IPS-20b (cell line): Measurements from ENCODE around the gene ZBTB4.
A peak's percentile ranks its signal among the peaks of the same experiment; 100 is the strongest.

Source experiments
- H3K27ac ChIP-seq: one replicate; pipeline ENCODE4 v1.5.1; 2013; ENCODE audit warnings: low read length
- H3K27me3 ChIP-seq: 2 replicates; pipeline ENCODE4 v1.6.1; 2013; ENCODE audit warnings: mild to moderate bottlenecking, low read length, inconsistent platforms; ENCODE audit not compliant: insufficient read depth
- H3K36me3 ChIP-seq: 2 replicates; pipeline ENCODE4 v1.6.1; 2013; ENCODE audit warnings: low read depth, mild to moderate bottlenecking, inconsistent platforms, low read length, moderate library complexity; ENCODE audit not compliant: insufficient read depth
- H3K4me1 ChIP-seq: 2 replicates; pipeline ENCODE4 v1.6.1; 2013; ENCODE audit warnings: mild to moderate bottlenecking, control low read depth, inconsistent platforms, low read length, moderate library complexity; ENCODE audit not compliant: insufficient read depth
- H3K4me3 ChIP-seq: 2 replicates; pipeline ENCODE4 v1.5.1; 2013; ENCODE audit warnings: mild to moderate bottlenecking, low read length, inconsistent platforms
- H3K9ac ChIP-seq: 2 replicates; pipeline ENCODE4 v1.6.1; 2013; ENCODE audit warnings: low read depth, mild to moderate bottlenecking, inconsistent platforms, low read length, moderate library complexity
- H3K9me3 ChIP-seq: 2 replicates; pipeline ENCODE4 v1.6.1; 2013; ENCODE audit warnings: mild to moderate bottlenecking, low read depth, low read length, inconsistent platforms; ENCODE audit not compliant: insufficient read depth

Gene ZBTB4

DNA sequence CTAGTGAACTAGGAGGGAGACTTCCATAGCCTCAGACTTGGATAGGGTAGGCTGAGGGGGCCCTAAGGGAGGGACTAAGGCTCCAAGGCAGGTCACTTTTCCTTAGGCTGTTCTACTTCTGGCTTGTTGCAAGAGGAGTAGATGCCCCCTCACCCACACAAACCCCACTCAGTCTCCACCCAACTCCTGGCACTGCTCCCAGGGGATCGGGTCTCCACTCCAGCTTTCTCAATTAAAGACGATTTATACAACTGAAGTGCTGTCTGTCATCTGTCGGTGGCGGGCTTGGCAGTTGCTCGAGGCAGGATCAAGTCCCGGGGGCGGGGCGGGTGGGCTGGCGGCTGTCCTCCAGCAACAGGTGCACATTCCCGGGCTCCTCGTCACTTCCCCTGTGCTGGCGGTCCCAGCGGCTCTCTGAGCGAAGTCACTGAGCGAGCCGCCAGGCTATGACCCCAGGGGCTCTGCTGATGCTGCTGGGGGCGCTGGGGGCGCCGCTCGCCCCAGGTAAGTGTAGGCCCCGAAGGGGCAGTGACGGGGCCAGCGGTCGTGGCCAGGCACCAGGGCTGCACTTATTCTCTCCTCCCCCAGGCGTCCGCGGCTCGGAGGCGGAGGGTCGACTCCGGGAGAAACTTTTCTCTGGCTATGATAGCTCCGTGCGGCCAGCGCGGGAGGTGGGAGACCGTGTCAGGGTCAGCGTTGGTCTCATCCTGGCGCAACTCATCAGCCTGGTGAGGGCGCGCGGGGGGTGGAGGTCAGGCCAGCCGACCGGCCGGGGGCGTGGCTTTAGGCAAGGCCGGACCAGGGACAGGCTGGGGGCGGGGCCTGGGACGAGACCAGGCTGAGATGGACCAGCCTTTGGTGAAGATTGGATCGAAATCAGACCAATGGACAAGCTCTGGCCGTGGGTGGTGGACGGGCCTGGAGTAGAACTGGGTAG is 34.5 kb downstream of the ZBTB4 start, which contains the start of gene CHRNB1:
Gene CHRNB1 (plus strand): TSS at position 380 of the 937 bp plus-strand sequence. CDS start 67 bp downstream, at position 447.
- Histone ChIP-seq H3K9ac (peak within 1 kb of the TSS; percentile 60; the same call in 1 of the 2 replicates), H3K4me1 (peaks cover 20% of the 10 kb centered on the region; the same call in 1 of the 2 replicates), H3K4me3 (peak within 1 kb of the TSS; percentile 65), H3K27me3 (peaks cover 45% of the 10 kb centered on the region), H3K9me3 (no peaks in the 10 kb centered on the region), H3K27ac (no peak within 1 kb of the TSS), H3K36me3 (no peaks in the 10 kb centered on the region)

DNA sequence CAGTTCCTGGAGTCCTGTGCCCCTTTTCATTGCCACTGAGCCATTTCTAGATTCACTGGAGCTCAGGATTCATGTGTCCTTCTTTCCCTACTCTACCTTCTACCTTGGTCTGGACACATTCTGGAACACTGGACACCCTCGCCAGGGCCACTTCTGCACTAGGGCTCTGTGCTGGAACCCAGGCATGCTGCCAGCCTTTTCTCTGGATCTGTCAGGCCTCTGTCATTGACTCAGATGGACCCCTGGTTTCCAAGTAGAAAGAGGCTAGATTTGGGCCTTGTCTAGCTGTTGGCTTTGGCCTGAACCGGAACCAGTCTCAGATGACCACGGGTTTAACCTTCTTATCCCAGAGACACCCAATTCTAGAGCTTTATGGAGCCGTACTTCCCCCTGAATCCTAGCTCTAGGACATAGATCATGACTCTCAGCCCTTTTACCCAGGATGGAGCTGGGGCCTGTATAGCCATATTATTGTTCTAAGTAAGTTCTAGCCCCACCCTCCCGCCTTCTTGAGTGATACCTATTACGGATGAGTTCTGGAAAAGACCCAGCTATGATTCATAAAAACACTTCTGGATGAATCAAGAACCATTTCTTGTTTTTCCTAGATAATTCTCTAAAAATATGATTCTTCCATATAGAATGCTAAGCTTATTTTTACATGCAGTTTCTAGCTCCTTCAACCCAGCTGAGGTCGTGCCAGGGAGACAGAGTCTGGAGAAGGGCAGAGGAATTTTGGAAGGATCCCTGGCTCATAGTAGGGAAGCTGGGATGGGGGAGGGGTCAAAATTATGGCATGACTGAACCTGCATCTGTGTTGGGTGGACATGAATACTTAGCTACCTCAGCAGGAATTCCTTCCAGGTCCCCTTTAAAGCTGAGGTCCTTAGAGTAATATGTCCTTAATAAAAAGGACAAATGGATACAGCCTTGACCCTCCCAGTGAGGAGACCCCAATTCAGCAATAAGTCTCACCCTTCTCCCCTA is 35.6 kb downstream of the ZBTB4 start:
- H3K4me1 ChIP-seq, result peaks cover 24% of the 10 kb centered on the region; the same call in 1 of the 2 replicates
- H3K4me3 ChIP-seq, result peak overlapping the region; percentile 65; the same call in 1 of the 2 replicates
- H3K36me3 ChIP-seq, result no peaks in the 10 kb centered on the region
- H3K9me3 ChIP-seq, result no peaks in the 10 kb centered on the region
- no peak overlapping the region for H3K27ac ChIP-seq
- no peak overlapping the region for H3K9ac ChIP-seq
- peaks cover 56% of the 10 kb centered on the region for H3K27me3 ChIP-seq

- Histone ChIP-seq H3K27me3 (peaks cover 67% of the 10 kb centered on the region), H3K27ac (no peak overlapping the region), H3K4me1 (peaks cover 33% of the 10 kb centered on the region; the same call in 1 of the 2 replicates), H3K9me3 (no peaks in the 10 kb centered on the region), H3K36me3 (no peaks in the 10 kb centered on the region), H3K9ac (no peak overlapping the region), H3K4me3 (no peak overlapping the region)
These were observed 37.3 kb downstream of the ZBTB4 start for GRCh38 chr17:7442142-7442541.

GRCh38 chr17:7441266-7441665 is 38.2 kb downstream of the ZBTB4 start:
- peak overlapping the region; percentile 86 for H3K4me3 ChIP-seq
- H3K36me3 ChIP-seq, result no peaks in the 10 kb centered on the region
- H3K27me3 ChIP-seq, result peaks cover 67% of the 10 kb centered on the region
- H3K4me1 ChIP-seq, result peaks cover 31% of the 10 kb centered on the region; the same call in 1 of the 2 replicates
- H3K9me3 ChIP-seq, result no peaks in the 10 kb centered on the region
- H3K9ac ChIP-seq, result peak overlapping the region; percentile 92; the same call in 1 of the 2 replicates
- H3K27ac ChIP-seq, result no peak overlapping the region

DNA sequence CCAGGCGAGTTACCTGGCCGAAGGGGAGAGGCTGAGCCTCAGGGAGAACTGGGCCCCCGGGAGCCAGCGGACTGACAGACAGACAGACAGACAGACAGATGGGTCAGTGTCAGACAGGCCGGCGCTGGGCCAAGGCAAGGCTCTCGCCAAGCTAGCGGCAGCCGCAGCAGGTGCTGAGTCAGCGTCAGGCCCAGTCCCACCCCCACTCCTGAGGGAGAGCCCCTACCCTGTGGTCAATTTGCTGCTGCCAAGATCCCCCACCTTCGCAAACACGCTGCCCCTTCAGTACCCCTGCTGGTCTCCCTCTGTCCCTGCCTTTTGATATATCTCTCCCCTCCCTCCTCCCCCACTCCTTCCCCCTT is 38.6 kb downstream of the ZBTB4 start:
- H3K27me3 ChIP-seq, result peaks cover 71% of the 10 kb centered on the region
- H3K4me1 ChIP-seq, result peaks cover 33% of the 10 kb centered on the region; the same call in 1 of the 2 replicates
- H3K4me3 ChIP-seq, result peak overlapping the region; percentile 86
- no peaks in the 10 kb centered on the region for H3K36me3 ChIP-seq
- H3K27ac ChIP-seq, result peak overlapping the region; percentile 96
- no peaks in the 10 kb centered on the region for H3K9me3 ChIP-seq
- peak overlapping the region; percentile 92; the same call in 1 of the 2 replicates for H3K9ac ChIP-seq

- Histone ChIP-seq H3K36me3 (no peaks in the 10 kb centered on the region), H3K9me3 (no peaks in the 10 kb centered on the region), H3K4me1 (peaks cover 33% of the 10 kb centered on the region; the same call in 1 of the 2 replicates), H3K4me3 (peak overlapping the region; percentile 86), H3K27ac (peak overlapping the region; percentile 96), H3K27me3 (peaks cover 76% of the 10 kb centered on the region), H3K9ac (peak overlapping the region; percentile 92)
These were observed 39.2 kb downstream of the ZBTB4 start for GRCh38 chr17:7440113-7440833.

GRCh38 chr17:7439462-7440112 is 39.8 kb downstream of the ZBTB4 start, which contains the start of gene FGF11:
FGF11 (plus strand) TSS chr17:7439512; CDS start chr17:7439621, 109 bp downstream.
- Histone ChIP-seq H3K27me3 (peaks cover 75% of the 10 kb centered on the region), H3K9me3 (no peaks in the 10 kb centered on the region), H3K9ac (peak within 1 kb of the TSS; percentile 92), H3K4me1 (peaks cover 31% of the 10 kb centered on the region; the same call in 1 of the 2 replicates), H3K27ac (peak within 1 kb of the TSS; percentile 96), H3K4me3 (peak within 1 kb of the TSS; percentile 86), H3K36me3 (no peaks in the 10 kb centered on the region)

DNA sequence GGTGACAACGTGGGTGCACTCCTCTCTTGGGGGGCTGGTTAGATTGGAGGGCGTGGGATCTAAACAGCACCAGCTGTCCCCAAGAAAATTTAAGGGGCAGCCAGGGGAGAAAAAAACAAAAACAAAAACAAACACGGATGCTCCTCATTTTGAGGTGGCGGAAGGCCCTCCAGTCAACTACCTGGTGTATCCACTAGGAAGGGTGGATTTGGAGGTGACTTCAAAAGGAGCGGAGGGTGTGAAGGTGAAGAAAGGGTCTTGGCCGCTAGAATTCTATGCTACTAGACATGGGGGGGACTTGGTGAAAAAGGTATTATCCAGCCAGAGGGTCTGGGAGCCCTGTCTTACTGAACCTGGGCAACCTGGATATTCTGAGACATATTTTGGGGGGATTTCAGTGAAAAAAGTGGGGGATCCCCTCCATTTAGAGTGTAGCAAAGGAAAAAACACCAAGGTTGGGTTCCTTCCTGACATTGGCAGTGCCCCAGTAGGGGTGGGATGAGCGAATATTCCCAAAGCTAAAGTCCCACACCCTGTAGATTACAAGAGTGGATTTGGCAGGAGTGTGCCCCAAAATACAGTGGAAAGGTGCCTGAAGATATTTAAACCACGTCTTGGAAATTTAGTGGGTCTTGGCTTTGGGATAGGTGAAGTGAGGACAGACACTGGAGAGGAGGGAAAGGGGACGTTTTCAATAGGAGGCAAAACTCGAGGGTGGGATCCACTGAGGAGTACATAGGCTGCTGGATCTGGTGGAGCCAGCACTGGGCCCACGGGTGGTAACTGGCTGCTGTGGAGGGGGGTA is 40.6 kb downstream of the ZBTB4 start:
- H3K4me3 ChIP-seq, result peak overlapping the region; percentile 86
- peaks cover 67% of the 10 kb centered on the region for H3K27me3 ChIP-seq
- peaks cover 28% of the 10 kb centered on the region; the same call in 1 of the 2 replicates for H3K4me1 ChIP-seq
- peak overlapping the region; percentile 64; the same call in 1 of the 2 replicates for H3K9ac ChIP-seq
- no peaks in the 10 kb centered on the region for H3K36me3 ChIP-seq
- H3K27ac ChIP-seq, result no peak overlapping the region
- no peaks in the 10 kb centered on the region for H3K9me3 ChIP-seq

DNA sequence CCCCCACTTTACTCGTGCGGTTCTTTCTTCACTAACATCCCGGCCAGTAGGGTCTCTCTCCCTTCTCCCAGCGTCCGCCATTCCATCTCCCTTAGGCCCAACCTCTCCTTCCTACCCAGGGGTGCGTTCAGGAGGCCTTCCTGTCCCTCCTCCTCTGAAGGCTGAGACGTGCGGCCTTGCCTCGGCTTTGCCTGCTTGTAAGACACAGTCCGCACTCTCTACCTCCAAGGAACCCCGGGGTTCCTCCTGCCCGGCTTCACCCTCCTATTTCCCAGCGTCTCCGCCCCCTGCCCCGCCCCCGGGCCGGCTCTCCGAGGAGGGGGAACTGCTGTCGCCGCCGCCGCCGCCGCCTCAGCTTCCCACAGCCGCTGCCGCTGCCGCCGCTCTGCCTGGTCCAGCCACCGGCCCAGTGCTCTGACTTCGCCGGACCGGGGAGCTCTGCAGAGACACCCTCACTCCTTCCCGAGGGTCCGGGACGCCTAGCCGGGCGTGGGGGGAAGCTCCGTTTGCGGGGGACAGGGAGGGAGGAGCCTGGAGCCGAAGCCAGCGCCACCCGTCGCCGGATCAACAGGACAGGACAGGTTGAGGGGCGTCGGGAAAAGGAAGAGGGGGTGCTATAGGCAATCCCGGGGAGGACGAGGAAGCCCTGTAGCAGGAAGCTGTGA is 41.3 kb downstream of the ZBTB4 start:
- peak overlapping the region; percentile 86 for H3K4me3 ChIP-seq
- peaks cover 60% of the 10 kb centered on the region for H3K27me3 ChIP-seq
- H3K9me3 ChIP-seq, result no peaks in the 10 kb centered on the region
- H3K36me3 ChIP-seq, result no peaks in the 10 kb centered on the region
- H3K4me1 ChIP-seq, result peaks cover 28% of the 10 kb centered on the region; the same call in 1 of the 2 replicates
- H3K27ac ChIP-seq, result no peak overlapping the region
- peak overlapping the region; percentile 64; the same call in 1 of the 2 replicates for H3K9ac ChIP-seq
